ENCODE results near the gene AKAIN1.

AKAIN1 gene, protein sequence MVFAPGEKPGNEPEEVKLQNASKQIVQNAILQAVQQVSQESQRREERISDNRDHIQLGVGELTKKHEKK
- total RNA-seq, result 0 to 0.99 (median 0) reads per million in 17 experiments

DNA sequence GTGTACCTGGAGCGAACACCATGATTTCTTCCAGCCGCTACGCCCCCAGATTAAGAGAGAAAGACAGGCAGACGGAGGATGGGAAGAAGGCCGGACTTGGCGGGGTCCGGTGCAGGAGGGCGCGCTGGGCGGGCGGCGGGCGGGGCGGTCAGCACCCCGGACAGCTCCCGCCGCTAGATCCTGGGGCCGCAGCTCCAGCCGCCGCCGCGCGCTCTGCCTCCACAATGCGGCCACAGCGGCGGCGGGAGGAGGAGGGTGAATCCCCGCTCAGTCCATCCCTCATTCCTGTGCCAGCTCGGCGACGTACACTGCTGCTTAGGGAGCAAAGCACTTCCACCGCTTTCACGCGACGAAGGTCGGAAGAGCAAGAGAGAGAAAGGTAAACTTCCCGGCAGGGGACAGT lies at the start of gene AKAIN1:
Gene AKAIN1 (minus strand): TSS at position 226 of the 403 bp plus-strand sequence. CDS start 204 bp downstream, at position 22.
- peak; percentile 51 to 78 (median 60) for DNase-seq

DNA sequence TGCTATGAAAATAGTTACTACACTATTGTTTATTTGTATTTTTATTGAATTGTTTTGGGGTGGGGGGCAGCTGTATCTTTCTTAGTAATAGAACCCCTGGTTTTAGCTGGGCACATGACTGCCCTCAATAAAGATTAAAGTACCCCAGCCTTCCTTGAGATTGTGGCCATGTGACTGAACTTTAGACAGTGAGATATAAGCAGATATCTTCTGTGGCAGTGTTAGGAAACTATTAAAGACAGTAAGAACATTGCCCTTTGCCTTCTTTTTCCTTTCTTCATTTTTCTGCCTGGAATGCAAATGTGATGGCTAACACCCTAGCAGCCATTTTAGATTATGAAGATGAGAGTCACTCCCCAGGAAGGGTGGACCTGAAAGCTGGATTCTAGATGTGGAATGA lies 47.9 kb upstream of the AKAIN1 start:
- no peak for DNase-seq

DNA sequence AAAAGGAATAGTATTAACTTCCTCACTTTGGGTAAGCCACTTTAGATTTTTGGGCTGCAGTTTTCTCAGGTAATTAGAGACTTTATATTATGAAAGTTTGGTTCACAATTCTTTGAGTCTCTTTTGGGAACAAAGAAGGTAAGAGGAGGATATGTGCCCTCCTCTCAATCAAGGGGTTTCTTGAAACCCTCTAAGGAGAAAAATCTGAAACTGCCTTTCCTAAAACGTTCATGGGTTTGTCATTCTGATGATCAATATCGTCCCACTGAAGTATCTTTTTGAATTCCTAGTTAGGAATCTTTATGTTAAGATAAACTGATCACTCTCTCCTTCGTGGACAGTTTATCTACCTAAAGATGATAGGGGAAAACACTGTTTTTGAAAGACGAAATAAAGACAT lies 42.4 kb upstream of the AKAIN1 start:
- DNase-seq, result no peak

DNA sequence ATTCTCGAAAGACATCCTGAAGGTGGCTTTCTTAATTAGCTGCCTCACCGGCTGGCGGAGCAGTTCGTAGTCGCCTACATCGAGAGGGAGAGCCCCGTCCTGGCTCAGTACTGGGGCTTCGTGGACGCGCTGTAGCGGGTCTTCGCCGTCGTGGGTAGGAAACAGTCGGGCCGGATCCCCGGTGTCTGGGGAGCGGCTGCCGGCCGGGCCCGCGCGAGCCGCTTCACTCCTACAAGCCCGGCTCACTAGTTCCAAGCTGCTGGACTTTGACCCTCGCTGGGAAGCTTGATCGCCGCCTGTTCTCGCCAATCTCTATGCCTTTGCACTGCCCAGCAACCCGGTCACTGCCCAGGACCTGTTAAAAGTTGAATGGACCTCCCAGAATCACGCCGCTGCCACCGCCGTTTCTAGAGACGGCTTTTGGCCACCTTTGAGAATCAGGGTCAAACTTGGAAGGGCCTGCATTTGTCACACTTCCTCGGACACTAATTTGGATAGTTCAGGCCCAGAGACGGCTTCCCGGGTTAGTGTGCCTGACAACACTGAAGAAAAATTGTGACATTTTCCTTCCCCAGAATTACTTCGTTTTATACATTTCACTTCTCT lies 41.4 kb upstream of the AKAIN1 start:
- DNase-seq, result peak; percentile 27 to 63 (median 42)

DNA sequence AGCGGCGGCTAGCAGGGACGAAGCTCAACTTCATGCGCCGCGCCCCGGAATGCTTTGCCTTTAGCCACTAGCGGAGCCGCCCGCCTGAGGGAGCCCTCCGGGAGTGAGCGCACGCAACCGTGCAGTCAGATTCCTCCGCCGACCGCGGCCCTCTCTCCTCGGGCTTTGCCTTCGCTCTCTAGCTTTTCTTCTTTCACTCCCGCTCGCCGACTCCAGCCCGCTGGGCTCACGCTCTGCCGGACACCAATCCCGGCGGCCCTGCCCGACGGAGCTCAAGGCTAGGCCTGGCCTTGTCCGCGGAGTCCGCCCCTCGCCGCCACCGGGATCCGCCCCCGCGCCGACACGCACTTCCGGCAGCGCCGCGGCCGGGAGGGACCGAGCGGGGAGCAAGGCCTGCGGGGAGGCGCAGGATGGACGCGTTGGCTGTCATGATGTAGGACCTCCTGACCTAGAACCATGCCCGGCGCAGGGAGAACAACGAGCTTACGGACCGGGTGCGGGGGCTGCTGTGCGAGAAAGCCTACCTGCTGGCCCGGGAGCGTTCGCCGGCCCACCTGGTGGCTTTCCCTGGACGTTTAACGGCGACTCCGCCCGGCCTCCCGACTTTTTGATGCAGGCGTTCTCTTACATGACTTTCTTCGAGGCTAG lies 40.8 kb upstream of the AKAIN1 start:
- DNase-seq, result peak; percentile 93 to 97 (median 96)

DNA sequence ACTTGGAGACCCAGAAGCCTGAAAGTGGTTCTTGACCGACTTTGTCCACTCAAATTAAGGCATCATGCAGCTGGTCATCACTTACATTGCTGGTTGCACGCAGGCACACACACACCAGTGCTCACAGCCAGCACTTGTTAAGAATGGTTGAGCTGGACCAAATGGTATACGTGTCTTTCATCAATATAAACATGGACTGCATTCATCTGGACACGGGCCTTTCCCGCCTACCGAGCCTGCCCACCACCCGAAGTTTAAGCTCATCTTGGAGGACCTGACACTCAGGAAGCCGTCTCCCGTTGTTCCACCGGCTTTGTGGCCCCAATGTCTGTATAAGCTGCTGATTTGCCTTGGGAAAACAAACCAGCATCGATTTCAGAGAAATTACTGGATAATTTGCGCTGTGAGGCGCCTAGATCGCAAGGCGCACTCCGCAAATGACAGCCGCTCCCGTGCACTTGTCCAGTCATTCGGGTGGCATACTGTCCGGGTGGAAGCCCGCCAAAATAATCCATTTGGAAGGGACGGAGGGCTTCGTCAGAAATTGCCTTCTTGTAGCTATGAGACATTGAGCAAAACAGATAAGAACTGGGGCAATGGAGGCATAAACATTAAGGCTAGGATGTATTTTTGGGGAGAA lies 40.1 kb upstream of the AKAIN1 start:
- DNase-seq, result no peak

DNA sequence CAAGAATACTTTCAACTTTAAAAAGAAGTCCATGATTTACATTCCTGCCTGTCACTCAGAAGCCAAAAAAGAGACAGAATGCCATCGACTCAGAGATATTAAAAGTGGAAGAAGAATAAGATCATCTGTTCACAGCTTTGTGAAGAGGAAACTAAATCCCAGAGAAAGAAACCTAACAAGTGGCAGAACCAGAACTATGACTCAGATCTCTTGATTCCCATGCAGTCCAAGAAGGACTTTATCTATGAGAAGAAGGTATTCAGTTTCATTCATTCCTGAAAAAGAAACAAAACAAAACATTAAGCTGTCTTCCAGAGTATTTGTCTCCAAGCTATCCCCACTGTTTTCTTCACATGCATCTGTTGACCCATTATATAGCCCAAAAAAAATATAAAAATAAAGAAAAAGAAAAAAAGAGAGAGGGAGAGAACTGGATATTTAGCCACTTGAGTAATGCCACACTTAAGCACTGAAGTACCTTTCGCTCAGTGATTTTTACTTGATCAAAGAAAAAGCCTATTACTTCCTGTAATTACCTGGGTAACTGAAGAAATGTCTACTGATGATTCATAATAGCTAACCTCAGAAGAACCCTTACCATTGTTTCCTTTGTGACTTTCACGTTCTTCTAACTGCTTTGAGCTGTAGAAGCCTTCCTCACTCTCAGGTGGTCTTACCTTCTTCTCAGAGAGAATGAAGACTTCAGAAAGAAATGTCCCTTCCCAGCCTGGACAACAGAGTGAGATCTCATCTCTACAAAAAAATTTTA lies 17.7 kb upstream of the AKAIN1 start:
- DNase-seq, result no peak

DNA sequence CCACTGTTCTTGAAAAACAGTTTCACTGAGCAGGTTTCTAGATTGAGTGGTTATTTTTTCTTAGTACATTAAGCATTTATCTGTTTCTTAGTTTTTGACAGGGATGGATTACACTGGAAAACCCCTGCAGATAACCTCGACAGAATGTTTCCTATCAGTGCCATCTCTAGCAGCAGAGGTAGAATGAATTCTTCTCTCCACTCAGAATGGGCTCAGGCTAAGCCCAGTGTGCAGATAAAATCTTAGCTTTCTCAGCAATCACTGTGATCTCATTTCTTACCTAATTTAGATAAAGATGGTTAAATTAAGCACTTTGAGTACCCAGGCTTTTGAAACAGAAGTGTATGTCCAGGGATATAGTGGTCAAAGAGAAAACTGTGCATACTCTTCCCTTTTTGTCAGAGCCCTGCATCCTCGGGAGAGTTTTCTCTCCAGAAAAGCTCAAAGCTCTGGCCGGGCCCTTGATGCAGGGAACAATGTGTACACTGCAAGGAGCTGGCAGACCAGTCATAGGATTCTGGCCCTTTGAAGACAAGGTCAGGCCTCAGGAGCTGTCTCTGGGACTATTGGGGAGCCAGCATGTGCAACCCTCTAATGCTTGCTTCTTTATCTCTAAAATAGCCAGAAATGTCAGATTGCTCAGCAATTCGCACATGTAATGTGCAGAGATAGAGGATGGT lies 10.6 kb upstream of the AKAIN1 start:
- no peak for DNase-seq

DNA sequence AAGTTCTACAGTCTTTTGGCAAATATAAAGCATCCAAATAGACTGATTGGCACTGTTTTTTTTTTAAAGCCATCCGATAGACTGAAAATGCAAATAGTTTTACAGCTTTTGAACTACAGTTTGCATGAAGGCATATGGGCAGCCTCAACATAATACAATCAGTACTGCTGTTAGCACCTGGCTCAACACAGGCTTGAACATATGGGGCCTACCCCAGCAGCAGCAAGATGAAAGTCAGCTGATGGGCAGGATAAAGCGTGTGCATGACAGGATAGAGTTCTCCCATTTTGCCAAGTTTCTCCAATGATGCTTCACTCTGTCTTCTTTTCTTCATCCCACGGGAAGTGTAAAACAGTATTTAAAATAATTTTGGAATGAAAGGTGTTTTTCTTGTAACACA lies 1.3 kb upstream of the AKAIN1 start:
- DNase-seq, result no peak

DNA sequence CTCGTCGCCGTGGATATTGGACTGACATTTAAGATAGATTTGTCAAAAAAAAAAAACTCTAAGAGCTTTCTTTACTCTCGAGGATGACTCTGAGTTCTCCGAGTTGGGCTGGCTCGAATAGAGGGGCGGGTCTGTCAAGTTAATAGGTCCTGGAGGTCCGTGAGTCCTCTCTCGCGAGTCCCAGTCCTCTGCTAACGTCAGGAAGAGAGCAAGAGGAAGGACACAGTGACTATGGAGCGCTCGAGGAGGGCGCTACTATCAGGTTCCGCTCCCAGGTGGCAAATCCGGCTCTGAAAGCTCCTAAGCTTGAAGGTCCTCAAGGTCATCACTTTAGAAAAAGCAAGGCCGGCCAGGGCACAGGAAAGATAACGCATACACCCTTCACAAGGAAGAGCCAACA lies 404 bp upstream of the AKAIN1 start:
- no peak for DNase-seq

DNA sequence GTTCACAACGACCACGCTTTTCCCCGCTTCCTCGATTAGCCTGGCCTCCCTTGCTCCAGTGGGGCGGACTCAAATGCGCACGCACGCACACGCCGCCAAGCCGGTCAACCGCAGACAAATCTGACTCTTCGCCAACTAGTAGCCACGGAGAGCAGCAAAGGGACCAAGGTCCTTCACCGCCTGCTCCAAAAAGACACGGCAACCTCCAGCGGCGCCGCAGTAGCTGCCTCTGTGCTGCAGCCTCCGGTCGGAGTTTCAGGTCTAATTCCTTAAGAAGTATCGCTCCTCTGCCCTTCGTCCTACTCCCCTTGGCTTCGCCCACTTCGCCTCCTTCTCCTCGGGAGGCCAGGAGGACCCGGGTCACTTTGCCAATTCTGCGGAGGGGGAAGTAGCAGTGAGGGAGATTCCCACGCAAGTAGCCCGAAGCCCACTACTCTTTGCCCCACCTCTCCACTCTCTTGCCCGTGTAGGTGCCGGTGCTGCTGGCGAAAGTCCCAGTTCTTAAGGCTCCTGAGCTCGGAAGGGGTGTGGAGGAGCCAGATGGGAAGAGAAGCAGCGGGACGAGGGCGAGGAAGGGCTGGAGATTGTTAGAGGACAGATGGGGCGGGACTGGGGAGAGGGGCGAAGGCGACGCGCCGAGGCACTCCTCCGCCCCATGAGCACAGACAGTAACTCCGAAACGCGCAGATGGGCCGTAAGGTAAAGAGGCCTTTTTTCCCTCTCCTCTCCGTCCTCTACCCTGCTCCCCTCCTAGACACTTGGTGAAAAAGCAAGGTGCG lies 615 bp downstream of the AKAIN1 start:
- no peak for DNase-seq

DNA sequence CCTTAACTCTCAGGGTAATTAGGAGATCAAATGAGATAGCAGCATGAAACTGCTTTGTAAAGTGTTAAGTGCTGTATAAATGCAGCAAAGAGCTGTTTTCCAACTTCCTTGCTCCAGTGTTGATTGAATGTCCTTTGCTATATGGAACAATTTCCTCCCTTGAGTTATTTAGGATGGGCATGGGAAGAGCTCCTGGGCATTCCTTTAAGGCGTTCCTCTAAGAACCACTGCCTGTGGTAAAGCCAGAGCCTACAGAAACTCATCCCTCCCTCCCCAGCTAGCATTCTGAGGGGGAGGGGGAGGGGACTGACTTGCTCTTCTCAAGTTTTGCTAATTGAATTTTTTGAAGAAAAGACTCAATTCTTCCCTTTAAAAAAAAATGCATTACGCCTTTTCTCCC lies 1.4 kb downstream of the AKAIN1 start:
- DNase-seq, result no peak

DNA sequence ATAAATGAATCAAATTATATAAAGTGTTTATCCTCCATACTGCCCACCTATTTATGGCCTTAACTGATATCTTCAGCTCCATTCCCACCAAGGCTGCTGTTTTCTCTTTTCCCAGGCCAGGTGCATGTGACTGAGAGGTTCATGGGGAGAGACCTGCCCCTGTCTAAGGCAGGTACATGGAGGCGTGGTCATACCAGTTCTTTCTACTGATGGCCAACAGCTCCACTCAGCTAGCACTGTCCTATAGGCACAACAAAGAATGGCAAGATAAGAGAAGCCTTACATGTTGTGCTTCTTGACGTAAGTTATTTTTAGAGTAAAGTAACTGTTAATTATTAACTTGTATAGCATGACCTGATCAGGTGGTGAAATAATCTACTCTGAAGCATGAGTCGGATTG lies 16.8 kb downstream of the AKAIN1 start:
- DNase-seq, result no peak

DNA sequence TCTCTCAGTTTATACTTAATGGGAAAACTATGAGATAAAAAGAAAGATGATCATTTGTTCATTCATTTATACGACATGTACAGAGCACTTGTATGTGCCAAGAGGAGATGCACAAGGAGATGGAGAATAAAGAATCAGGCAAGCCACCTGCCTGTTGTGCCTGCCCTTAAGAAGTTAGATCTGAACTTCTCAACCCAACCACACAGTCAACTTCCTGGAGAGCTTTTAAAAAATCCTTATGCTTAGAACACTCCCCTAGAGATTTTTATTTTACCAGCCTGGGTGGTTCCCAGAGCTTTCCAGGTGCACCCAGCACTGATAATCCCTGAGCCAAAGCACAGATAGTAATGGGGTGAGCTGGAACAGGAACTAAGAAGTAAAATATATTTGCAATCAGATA lies 18.5 kb downstream of the AKAIN1 start:
- no peak for DNase-seq

DNA sequence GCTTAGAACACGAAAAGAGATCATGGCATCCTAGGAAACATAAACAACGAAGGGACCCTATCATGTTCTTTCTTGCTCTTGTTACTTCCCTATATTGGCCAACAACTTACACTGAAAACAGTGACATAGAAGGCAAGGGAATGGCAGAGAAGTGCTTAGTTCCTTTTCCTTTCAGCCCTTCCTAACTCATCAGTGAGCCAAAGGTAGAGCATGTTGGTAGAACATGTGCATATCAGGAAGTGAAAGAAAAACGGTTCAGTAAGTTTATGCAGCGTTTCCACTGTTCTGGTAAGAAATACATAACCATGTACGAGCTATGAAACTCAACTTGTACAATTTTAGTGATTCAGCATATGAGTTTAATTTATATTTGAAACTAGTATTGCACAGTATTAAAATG lies 21.7 kb downstream of the AKAIN1 start:
- peak in 3 of 4 experiments; percentile 7 to 37 (median 37) for DNase-seq

DNA sequence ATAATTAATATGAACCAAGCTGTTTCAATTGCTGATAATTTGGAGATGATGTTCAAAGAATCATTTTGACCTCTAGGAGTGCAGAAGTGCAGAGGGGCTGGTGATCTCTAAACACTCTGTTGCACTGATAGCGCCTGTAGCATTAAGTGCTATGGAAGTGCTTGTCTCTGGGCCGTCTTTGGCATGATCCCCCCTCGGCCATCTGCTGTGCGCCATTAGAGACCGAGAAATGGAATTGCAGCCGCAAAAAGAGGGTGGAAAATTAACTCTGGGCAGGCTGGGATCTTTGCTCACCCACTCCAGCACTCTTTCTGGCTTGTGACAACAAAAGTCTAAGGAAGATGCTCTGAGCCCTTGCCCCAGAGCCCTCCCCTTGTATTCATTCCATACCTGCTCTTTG lies 23.4 kb downstream of the AKAIN1 start:
- no peak for DNase-seq

DNA sequence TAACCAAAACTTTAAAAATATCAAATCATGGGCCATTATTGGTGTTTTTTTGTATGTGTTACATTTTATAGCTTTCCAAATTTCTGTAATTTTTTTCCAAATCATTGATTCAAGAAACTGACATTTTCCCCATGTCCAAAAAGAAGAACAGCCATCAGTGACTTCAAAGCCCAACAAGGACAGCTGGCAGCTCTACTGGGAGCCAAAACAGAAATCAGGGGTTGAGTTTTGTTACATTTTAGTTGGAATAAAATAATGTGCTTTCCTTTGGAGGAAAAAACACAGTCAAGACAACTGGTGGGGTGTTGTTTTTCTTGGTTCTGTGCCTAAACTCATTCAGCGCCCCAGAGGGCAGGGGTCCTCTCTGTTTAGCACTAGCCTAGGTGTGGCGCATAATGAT lies 23.8 kb downstream of the AKAIN1 start:
- no peak for DNase-seq

DNA sequence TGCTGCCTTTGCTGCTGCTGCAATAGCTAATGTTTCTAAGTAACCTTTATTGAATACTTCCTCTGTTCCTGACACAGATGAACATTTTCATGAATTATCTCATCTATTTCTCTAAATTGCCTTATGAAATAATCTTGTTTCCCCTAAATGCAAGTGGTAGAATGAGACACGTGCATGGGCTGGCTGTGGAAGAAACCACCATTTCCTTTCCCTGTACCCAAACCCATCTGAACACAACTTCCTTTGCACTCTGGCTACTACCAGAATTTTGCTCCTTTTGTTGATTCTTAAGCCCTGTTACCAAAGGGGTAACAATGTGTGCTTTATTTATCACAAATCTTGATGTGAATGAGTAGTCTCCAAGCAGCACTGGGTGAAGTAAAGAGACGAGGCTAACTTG lies 29.2 kb downstream of the AKAIN1 start:
- DNase-seq, result peak in 2 of 4 experiments; percentile 1 to 6

DNA sequence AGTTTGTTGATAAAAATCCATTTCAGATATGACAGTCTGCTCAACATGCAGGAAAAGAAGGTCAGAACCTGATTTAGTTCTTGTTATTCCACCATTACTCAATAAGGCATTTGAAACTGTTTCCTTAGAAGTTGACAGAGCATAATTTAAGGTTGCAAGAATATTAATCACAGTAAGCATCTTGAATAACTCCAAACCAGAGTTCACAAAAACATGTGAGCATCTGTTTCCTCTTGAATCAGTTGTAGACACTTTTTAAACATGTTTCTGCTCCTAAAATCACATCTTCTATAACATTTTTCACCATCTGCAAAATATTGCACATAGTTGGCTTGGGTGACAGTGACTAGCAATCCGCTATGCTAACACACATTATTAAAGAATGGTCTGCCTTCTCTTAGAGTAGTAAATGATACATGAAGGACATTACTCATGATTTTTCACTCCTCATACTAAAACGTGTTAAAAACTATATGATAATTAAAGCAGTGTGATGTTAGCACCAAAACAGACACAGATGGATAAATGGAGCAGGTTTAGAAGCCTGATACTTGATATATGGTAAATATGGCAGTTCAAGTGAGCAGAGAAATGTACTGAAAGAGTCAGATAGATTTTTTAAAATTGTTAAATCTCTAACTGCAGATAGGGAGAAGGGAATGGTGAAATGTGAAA lies 30.3 kb downstream of the AKAIN1 start:
- no peak for DNase-seq

DNA sequence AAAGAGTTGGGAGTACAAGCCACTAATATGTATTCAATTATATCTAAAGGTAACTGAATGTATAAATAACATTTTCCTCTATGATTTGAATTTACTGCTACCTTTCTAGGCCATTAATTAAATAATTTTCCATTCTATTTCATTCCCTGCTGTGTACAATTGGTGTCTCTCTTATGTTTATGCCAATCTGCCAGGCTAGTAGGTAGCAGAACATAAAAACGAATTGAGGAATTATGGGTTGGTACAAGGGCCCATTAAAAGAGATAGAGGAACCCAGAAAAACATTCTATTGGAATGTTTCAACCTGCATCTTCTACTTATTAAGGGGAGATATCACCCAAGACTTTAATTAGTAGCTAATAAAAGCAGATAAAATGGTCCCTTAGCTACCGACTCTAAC lies 32.2 kb downstream of the AKAIN1 start:
- DNase-seq, result no peak

DNA sequence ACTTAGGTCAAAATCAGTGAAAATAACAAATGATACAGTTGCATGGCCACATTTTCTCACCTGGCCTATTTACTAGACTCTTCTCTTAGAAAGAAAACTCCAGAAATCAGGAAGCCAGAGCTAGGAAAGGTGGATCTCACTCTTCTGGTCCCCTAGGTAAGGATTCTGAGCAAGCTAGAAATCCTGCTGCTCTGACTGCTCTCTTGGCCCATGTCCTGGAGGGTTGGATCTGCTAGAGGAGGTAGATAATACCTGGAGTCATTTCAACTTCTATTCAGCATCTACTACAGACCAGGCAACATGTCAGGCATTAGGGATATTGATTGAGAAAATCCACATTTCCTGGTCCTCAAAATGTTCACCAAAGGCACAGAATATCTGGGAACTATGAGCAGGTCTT lies 34.9 kb downstream of the AKAIN1 start:
- no peak for DNase-seq

All from suppressor macrophage (primary cell).